Kidney capillary endothelial cell (primary cell): Measurements from ENCODE around the gene KCNMA1.
"Not testable (repeated sequence)": the region's sequence is repeated elsewhere in the genome, so short reads cannot be mapped to it uniquely, and the experiment has no call there.

Source experiments
- DNase-seq: peaks from one replicate; pipeline ENCODE4 v3.0.0-alpha.2; 2018; ENCODE audit warnings: low spot score

KCNMA1 gene

GRCh38 chr10:77637532-77638320 is at the start of gene KCNMA1:
TSS of gene KCNMA1 (minus strand) at chr10:77637808.
- DNase-seq: no peak

GRCh38 chr10:77686650-77687417 is 49.2 kb upstream of the KCNMA1 start:
- DNase-seq: no peak

- DNase-seq: no peak
Observed at GRCh38 chr10:77686096-77686495, 48.5 kb upstream of the KCNMA1 start.

GRCh38 chr10:77685432-77685831 is 47.8 kb upstream of the KCNMA1 start:
- DNase-seq: no peak

- DNase-seq: not testable (repeated sequence)
Observed at GRCh38 chr10:77683088-77683432, 45.5 kb upstream of the KCNMA1 start.

GRCh38 chr10:77682393-77683087 is 44.9 kb upstream of the KCNMA1 start:
- DNase-seq: no peak

- DNase-seq: no peak
Observed at GRCh38 chr10:77681839-77682238, 44.2 kb upstream of the KCNMA1 start.

- no peak for DNase-seq
Observed at GRCh38 chr10:77680811-77681210, 43.2 kb upstream of the KCNMA1 start.

GRCh38 chr10:77680065-77680464 is 42.5 kb upstream of the KCNMA1 start:
- no peak for DNase-seq

GRCh38 chr10:77679217-77679616 is 41.6 kb upstream of the KCNMA1 start:
- no peak for DNase-seq

- DNase-seq: no peak
Observed at GRCh38 chr10:77678146-77678545, 40.5 kb upstream of the KCNMA1 start.

- DNase-seq: no peak
Observed at GRCh38 chr10:77675347-77675746, 37.7 kb upstream of the KCNMA1 start.

GRCh38 chr10:77673515-77674140 is 36.0 kb upstream of the KCNMA1 start:
- DNase-seq: no peak

GRCh38 chr10:77673101-77673500 is 35.5 kb upstream of the KCNMA1 start:
- no peak for DNase-seq

GRCh38 chr10:77671594-77672252 is 34.1 kb upstream of the KCNMA1 start:
- no peak for DNase-seq

- DNase-seq: no peak
Observed at GRCh38 chr10:77670817-77671443, 33.3 kb upstream of the KCNMA1 start.

- no peak for DNase-seq
Observed at GRCh38 chr10:77669892-77670291, 32.3 kb upstream of the KCNMA1 start.

- no peak for DNase-seq
Observed at GRCh38 chr10:77667426-77668324, 30.1 kb upstream of the KCNMA1 start.

- DNase-seq: no peak
Observed at GRCh38 chr10:77666821-77667220, 29.2 kb upstream of the KCNMA1 start.

GRCh38 chr10:77664696-77665095 is 27.1 kb upstream of the KCNMA1 start:
- DNase-seq: no peak
